ENCODE measurements around the gene ABLIM3. TPM values are rescaled to one million over a fixed set of nuclear protein-coding genes. Genes with fewer than 3 reads are reported as not detected.
A peak's percentile ranks its signal among the peaks of the same experiment; 100 is the strongest.

Gene ABLIM3
- total RNA-seq, 1 experiment from 2014 or later, result 14.3 TPM

DNA sequence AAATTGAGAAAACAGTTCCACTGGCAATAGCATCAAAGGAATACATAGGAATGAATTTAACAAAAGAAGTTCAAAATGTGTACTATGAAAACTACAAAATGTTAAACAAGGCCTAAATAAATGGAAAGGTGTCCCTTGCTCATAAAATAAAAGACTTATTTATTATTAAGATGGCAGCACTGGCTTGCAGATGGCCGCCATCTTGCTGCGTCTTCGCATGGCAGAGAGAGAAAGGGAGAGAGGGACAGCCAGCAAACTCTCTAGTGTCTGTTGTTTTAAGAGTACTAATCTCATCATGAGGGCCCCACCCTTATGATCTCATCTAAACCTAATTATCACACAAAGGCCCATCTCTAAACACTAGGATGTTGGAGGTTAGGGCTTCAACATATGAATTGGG lies 47.1 kb downstream of the ABLIM3 start:
- BruUV-seq (replicated peaks), result no TSS peak
- CTCF ChIA-PET, result no interaction called here

DNA sequence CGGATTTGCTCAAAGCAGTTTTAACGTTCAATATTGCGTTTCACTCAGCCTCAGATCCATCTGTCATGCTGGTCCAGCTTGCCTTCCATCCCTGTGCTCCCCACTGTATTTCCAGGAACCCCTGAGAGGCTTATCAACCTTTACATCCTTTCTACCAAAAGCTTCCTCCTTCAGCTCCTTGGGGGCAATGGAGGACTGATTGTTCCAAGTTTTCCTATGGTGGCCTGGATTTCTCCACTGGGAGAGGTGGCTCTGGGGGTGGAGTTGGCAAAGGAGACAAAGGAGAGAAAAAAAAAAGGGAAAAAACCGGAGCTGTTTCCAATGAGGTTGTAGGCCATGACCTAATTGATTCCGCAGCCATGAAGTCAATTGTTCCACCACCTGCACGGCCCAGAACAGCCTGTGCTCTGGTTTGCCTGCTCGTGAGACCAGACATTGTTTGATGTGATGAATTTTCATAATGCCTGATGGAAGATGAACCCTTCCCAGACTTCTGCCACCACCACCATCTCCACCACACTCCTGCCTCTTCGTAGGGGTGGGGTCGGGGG lies 54.1 kb downstream of the ABLIM3 start:
- ChIA-PET CTCF (no interaction called here), POLR2A (no interaction called here), RAD21 (ENCODE audit: low non-redundant PET in 1 of 2, low total read pairs in 2 of 2, uncharacterized antibody in 2 of 2, unreplicated experiment in 2 of 2) (no interaction called here)
- H4K20me1 ChIP-seq (ENCODE audit: insufficient read depth), result no peaks in the 10 kb centered on the region
- no peak for DNase-seq (ENCODE audit: low read depth, low spot score)
- H3K9me3 ChIP-seq (ENCODE audit: control insufficient read depth in 1 of 2, insufficient read depth in 1 of 2, low read depth in 1 of 2, low read length in 2 of 2), result no peaks in the 10 kb centered on the region
- H3K9ac ChIP-seq (ENCODE audit: low read length), result no peak overlapping the region
- no peaks in the 10 kb centered on the region for H3K9me2 ChIP-seq (ENCODE audit: insufficient read depth)
- peaks cover 10 to 44% of the 10 kb centered on the region in 2 experiments for H3K4me1 ChIP-seq (ENCODE audit: control insufficient read depth in 1 of 2, insufficient read depth in 2 of 2, low read length in 2 of 2)
- intact Hi-C loops (cut with micrococcal nuclease), result no loop called here
- H3K79me2 ChIP-seq (ENCODE audit: insufficient read depth, low read length), result no peaks in the 10 kb centered on the region
- H3K36me3 ChIP-seq (ENCODE audit: control insufficient read depth in 1 of 2, insufficient read depth in 2 of 2, low read length in 2 of 2), result no peaks in the 10 kb centered on the region
- BruUV-seq (replicated peaks), result no TSS peak
- no peak overlapping the region for H3K4me2 ChIP-seq (ENCODE audit: low read length)
- H3K4me3 ChIP-seq (replicated peaks in 1 of 2; ENCODE audit: low read depth in 1 of 2, low read length in 2 of 2), result no peak overlapping the region
- no peaks in the 10 kb centered on the region for H3K27me3 ChIP-seq (ENCODE audit: insufficient read depth, low read length)
- no peak overlapping the region for H2AFZ ChIP-seq (ENCODE audit: low read depth, low read length, poor library complexity, severe bottlenecking)
- H3K27ac ChIP-seq (ENCODE audit: low read depth, low read length), result no peak overlapping the region
- no peak for ATAC-seq
- TF ChIP-seq ZNF274 (IDR thresholded peaks at IDR 0.05; ENCODE audit: low read depth, low read length) (no peak), RAD21 (IDR thresholded peaks at IDR 0.05; ENCODE audit: low read depth) (no peak), ZFX (IDR thresholded peaks at IDR 0.05) (no peak), YY1 (IDR thresholded peaks at IDR 0.05; ENCODE audit: extremely low read depth, insufficient replicate concordance, low read depth, low read length) (no peak), TCF7L2 (IDR thresholded peaks at IDR 0.05; ENCODE audit: borderline replicate concordance, extremely low read depth, insufficient read depth, insufficient read length) (no peak), SRF (IDR thresholded peaks at IDR 0.05; ENCODE audit: low read depth) (no peak), EZH2phosphoT487 (IDR thresholded peaks at IDR 0.05; ENCODE audit: borderline replicate concordance) (no peak), SIN3A (IDR thresholded peaks at IDR 0.05; ENCODE audit: low read depth) (no peak)
- TF ChIP-seq, protein P1, sequence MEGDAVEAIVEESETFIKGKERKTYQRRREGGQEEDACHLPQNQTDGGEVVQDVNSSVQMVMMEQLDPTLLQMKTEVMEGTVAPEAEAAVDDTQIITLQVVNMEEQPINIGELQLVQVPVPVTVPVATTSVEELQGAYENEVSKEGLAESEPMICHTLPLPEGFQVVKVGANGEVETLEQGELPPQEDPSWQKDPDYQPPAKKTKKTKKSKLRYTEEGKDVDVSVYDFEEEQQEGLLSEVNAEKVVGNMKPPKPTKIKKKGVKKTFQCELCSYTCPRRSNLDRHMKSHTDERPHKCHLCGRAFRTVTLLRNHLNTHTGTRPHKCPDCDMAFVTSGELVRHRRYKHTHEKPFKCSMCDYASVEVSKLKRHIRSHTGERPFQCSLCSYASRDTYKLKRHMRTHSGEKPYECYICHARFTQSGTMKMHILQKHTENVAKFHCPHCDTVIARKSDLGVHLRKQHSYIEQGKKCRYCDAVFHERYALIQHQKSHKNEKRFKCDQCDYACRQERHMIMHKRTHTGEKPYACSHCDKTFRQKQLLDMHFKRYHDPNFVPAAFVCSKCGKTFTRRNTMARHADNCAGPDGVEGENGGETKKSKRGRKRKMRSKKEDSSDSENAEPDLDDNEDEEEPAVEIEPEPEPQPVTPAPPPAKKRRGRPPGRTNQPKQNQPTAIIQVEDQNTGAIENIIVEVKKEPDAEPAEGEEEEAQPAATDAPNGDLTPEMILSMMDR (IDR thresholded peaks at IDR 0.05 in 2 of 3, conservative IDR thresholded peaks at IDR 0.05 in 1 of 3; ENCODE audit: borderline replicate concordance in 1 of 3, insufficient read depth in 1 of 3, low read depth in 2 of 3, low read length in 2 of 3), result no peak
- TF ChIP-seq, protein P2, sequence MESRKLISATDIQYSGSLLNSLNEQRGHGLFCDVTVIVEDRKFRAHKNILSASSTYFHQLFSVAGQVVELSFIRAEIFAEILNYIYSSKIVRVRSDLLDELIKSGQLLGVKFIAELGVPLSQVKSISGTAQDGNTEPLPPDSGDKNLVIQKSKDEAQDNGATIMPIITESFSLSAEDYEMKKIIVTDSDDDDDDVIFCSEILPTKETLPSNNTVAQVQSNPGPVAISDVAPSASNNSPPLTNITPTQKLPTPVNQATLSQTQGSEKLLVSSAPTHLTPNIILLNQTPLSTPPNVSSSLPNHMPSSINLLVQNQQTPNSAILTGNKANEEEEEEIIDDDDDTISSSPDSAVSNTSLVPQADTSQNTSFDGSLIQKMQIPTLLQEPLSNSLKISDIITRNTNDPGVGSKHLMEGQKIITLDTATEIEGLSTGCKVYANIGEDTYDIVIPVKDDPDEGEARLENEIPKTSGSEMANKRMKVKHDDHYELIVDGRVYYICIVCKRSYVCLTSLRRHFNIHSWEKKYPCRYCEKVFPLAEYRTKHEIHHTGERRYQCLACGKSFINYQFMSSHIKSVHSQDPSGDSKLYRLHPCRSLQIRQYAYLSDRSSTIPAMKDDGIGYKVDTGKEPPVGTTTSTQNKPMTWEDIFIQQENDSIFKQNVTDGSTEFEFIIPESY (IDR thresholded peaks at IDR 0.05; ENCODE audit: extremely low read depth, insufficient replicate concordance, low read length), result no peak
- TF ChIP-seq, protein P3, sequence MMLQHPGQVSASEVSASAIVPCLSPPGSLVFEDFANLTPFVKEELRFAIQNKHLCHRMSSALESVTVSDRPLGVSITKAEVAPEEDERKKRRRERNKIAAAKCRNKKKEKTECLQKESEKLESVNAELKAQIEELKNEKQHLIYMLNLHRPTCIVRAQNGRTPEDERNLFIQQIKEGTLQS (IDR thresholded peaks at IDR 0.05), result no peak

More for the DNA sequence above, 47.1 kb downstream of the ABLIM3 start:
- Histone ChIP-seq H2AFZ (ENCODE audit: low read depth, low read length, poor library complexity, severe bottlenecking) (peak overlapping the region; percentile 24), H3K79me2 (ENCODE audit: insufficient read depth, low read length) (no peaks in the 10 kb centered on the region), H3K36me3 (ENCODE audit: control insufficient read depth in 1 of 2, insufficient read depth in 2 of 2, low read length in 2 of 2) (peaks cover 0 to 6% of the 10 kb centered on the region in 2 experiments; a peak in 1 of 4 replicates), H3K4me3 (replicated peaks in 1 of 2; ENCODE audit: low read depth in 1 of 2, low read length in 2 of 2) (no peak overlapping the region), H3K27me3 (ENCODE audit: insufficient read depth, low read length) (no peaks in the 10 kb centered on the region), H3K9me2 (ENCODE audit: insufficient read depth) (no peaks in the 10 kb centered on the region), H3K27ac (ENCODE audit: low read depth, low read length) (no peak overlapping the region), H3K9ac (ENCODE audit: low read length) (no peak overlapping the region), H3K4me1 (ENCODE audit: control insufficient read depth in 1 of 2, insufficient read depth in 2 of 2, low read length in 2 of 2) (peaks cover 25 to 62% of the 10 kb centered on the region in 2 experiments), H3K9me3 (ENCODE audit: control insufficient read depth in 1 of 2, insufficient read depth in 1 of 2, low read depth in 1 of 2, low read length in 2 of 2) (no peaks in the 10 kb centered on the region; a peak in 1 of 4 replicates), H3K4me2 (ENCODE audit: low read length) (peak overlapping the region; percentile 69; the same call in 1 of the 2 replicates), H4K20me1 (ENCODE audit: insufficient read depth) (no peaks in the 10 kb centered on the region)
- RAD21 ChIA-PET (ENCODE audit: low non-redundant PET in 1 of 2, low total read pairs in 2 of 2, uncharacterized antibody in 2 of 2, unreplicated experiment in 2 of 2), result no interaction called here
- ATAC-seq (no peak), DNase-seq (ENCODE audit: low read depth, low spot score) (no peak)
- intact Hi-C loops (cut with micrococcal nuclease), result no loop called here
- POLR2A ChIA-PET, result no interaction called here
- TF ChIP-seq YY1 (IDR thresholded peaks at IDR 0.05; ENCODE audit: extremely low read depth, insufficient replicate concordance, low read depth, low read length) (peak; percentile 66), EZH2 (IDR thresholded peaks at IDR 0.05) (no peak)

Measured in HCT116 (cell line).